GM12865 (cell line): ENCODE measurements around the gene NXN.

Experiments
- DNase-seq: peaks from one replicate; pipeline ENCODE4 v3.0.0; 2010; ENCODE audit warnings: low read depth
- H3K4me3 ChIP-seq: 2 replicates; pipeline ENCODE4 v1.5.1; 2011; ENCODE audit warnings: mild to moderate bottlenecking, low read depth, low read length, control low read depth
- TF ChIP-seq, protein P1 (sequence below): IDR thresholded peaks from 2 replicates; pipeline ENCODE4 v1.5.1; 2011; ENCODE audit warnings: low read length, control low read depth, low read depth, inconsistent platforms; ENCODE audit not compliant: insufficient read depth; ENCODE audit errors: missing control alignments

NXN gene

GRCh38 chr17:988561-988960 lies 9.0 kb upstream of the NXN start:
- no peak for DNase-seq
- H3K4me3 ChIP-seq, result no peak overlapping the region
- TF ChIP-seq, protein P1, sequence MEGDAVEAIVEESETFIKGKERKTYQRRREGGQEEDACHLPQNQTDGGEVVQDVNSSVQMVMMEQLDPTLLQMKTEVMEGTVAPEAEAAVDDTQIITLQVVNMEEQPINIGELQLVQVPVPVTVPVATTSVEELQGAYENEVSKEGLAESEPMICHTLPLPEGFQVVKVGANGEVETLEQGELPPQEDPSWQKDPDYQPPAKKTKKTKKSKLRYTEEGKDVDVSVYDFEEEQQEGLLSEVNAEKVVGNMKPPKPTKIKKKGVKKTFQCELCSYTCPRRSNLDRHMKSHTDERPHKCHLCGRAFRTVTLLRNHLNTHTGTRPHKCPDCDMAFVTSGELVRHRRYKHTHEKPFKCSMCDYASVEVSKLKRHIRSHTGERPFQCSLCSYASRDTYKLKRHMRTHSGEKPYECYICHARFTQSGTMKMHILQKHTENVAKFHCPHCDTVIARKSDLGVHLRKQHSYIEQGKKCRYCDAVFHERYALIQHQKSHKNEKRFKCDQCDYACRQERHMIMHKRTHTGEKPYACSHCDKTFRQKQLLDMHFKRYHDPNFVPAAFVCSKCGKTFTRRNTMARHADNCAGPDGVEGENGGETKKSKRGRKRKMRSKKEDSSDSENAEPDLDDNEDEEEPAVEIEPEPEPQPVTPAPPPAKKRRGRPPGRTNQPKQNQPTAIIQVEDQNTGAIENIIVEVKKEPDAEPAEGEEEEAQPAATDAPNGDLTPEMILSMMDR, result no peak

DNA sequence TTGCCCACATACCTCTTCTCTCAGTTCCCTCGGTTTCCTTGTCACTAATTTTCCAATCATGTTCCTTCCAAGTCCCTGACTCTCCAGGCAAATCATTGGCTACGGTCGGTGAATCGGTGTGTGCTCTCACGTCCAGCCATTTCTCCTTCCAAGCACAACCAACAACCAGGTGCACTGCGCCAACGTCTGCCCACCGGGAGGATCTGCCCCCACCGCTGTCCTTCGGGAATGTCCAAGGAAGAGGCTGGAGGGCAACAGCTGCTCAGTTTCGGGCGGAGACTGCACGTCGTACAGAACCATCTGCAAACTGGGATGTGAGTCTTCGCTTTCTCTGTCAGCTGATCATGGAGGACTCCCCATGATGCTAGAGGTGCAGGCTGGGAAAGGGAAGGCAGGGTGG lies 8.4 kb upstream of the NXN start:
- no peak for DNase-seq
- no peak overlapping the region for H3K4me3 ChIP-seq
- TF ChIP-seq, protein P1, result no peak

DNA sequence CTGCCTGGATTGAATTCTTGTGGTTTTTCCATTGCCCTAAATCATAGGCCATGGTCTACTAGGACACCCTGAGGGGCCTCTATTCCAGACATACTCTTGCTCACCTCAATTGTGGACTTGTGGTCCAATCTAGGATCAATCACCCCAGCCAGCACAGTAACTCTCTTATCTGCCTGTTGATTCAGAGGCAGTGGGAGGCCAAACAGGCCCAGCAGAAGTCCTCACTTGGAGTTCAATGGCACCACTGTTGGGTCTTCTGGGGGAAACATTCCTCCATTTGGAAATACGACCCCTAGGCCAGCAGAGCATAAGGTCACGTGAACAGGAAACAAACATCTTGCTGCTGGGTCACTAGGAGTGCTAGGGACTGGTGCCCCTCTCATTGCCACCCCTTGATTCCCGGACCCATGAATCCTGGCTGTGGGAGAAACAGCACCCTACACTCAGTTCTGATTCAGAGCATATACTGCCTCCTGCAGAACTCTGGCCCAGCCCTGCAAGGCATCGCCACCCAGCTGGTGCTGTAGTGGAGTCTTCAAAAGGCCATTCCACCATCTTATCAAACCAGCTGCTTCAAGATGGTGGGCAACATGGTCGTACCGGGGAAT lies 6.8 kb upstream of the NXN start:
- TF ChIP-seq, protein P1, result no peak
- no peak overlapping the region for H3K4me3 ChIP-seq
- DNase-seq, result no peak

DNA sequence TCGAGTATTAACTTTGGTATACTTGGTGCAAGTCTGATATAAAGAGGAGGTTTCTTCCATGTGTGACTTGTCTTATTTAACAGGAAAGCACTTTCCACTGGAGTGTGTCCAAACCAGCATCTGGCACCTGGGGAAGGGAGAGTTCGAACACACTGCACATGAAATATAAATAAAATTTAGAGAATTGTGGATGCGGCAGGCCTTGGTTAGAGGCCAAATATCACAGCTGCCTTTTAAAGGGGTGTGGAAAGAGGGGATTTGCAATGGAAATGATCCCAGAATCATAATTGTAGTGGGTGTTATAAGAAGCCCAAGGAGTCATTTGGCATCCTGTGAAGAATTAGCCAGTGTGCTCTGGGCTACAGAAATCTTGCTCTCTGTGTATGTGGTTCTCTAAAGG lies 4.3 kb upstream of the NXN start:
- H3K4me3 ChIP-seq, result no peak overlapping the region
- TF ChIP-seq, protein P1, result no peak
- DNase-seq, result no peak

DNA sequence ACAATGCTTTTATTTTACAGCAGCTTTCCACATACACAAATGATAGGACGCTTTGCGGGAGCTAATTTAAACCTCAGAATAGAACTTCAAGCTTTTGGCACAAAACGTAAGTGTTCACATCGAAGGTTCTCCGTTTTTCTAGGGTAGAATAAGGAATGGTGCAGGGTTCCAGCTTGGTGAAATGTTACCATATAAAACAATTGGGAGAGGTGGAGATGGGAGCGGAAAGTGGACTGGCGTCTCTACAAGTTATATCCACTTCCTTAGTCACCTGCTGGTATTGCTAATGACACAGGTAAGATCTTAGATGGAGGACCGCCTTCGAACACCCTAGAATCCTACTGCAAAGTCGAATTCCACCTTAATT lies 1.7 kb upstream of the NXN start:
- DNase-seq, result no peak
- H3K4me3 ChIP-seq, result no peak overlapping the region
- TF ChIP-seq, protein P1, result no peak

GRCh38 chr17:980406-981291 lies 1.1 kb upstream of the NXN start:
- TF ChIP-seq, protein P1, result peak; percentile 73
- peak overlapping the region; percentile 21 for H3K4me3 ChIP-seq
- peak; percentile 87 for DNase-seq
